Ovary (tissue), 3 donors: ENCODE data around the gene CPLANE1.

Experiments
- CTCF ChIP-seq, 3 donors: fragments of 450-650 bp in 2 of 3; fragments of 200-600 bp in 1 of 3; IDR thresholded peaks; one replicate each; pipeline versions ENCODE4 v1.5.1 to v1.8.0; 2016 to 2022; ENCODE audit warnings: antibody characterized with exemption in 3 of 3, mild to moderate bottlenecking in 1 of 3
- EP300 ChIP-seq: sonication (generic); formaldehyde crosslinking; IDR thresholded peaks from one replicate; pipeline ENCODE4 v1.6.1; 2017; ENCODE audit warnings: antibody characterized with exemption
- POLR2A ChIP-seq: fragments of 450-650 bp; IDR thresholded peaks from one replicate; pipeline ENCODE4 v1.6.1; 2017; ENCODE audit warnings: antibody characterized with exemption, mild to moderate bottlenecking, moderate library complexity
- donor health status: DM: no; HTN: no; CAD: no.

GRCh38 chr5:37211661-37212060, 37.5 kb downstream of the CPLANE1 start:
- TF ChIP-seq EP300 (no peak), CTCF (IDR thresholded peaks at IDR 0.05) (no peak), POLR2A (no peak)
